WTC11 (cell line): ENCODE data around the gene SGPL1.

Experiments used
- CREB1 ChIP-seq: sonication (generic); formaldehyde crosslinking; IDR thresholded peaks from 2 replicates; pipeline ENCODE4 v1.8.0; 2023; ENCODE audit warnings: mild to moderate bottlenecking, missing genetic modification reagents
- CTCF ChIP-seq: fragments of 200-600 bp; IDR thresholded peaks from 2 replicates; pipeline ENCODE4 v1.8.0; 2022; ENCODE audit warnings: antibody characterized with exemption
- ESRRA ChIP-seq: sonication (generic); formaldehyde crosslinking; IDR thresholded peaks from 2 replicates; pipeline ENCODE4 v1.8.1; 2022; ENCODE audit warnings: mild to moderate bottlenecking, missing genetic modification reagents, borderline replicate concordance
- MAX ChIP-seq: sonication (generic); formaldehyde crosslinking; IDR thresholded peaks from 2 replicates; pipeline ENCODE4 v1.8.0; 2022; ENCODE audit warnings: mild to moderate bottlenecking, missing genetic modification reagents
- TEAD4 ChIP-seq: sonication (generic); formaldehyde crosslinking; IDR thresholded peaks from 2 replicates; pipeline ENCODE4 v1.8.0; 2022; ENCODE audit warnings: mild to moderate bottlenecking, missing genetic modification reagents
- TP53 ChIP-seq: sonication (generic); formaldehyde crosslinking; IDR thresholded peaks from 2 replicates; pipeline ENCODE4 v1.8.1; 2023; ENCODE audit warnings: mild to moderate bottlenecking, missing genetic modification reagents
- USF2 ChIP-seq: sonication (generic); formaldehyde crosslinking; IDR thresholded peaks from 2 replicates; pipeline ENCODE4 v1.8.1; 2023; ENCODE audit warnings: mild to moderate bottlenecking, missing genetic modification reagents, moderate library complexity
- ZNF138 ChIP-seq: sonication (generic); formaldehyde crosslinking; conservative IDR thresholded peaks from 2 replicates; pipeline ENCODE4 v1.8.1; 2022; ENCODE audit warnings: mild to moderate bottlenecking, moderate library complexity, missing genetic modification reagents
- ZNF317 ChIP-seq: sonication (generic); formaldehyde crosslinking; IDR thresholded peaks from 2 replicates; pipeline ENCODE4 v1.8.1; 2023; ENCODE audit warnings: low read depth, mild to moderate bottlenecking, moderate library complexity, missing genetic modification reagents, borderline replicate concordance
- ZNF425 ChIP-seq: fragments of 250-450 bp; sonication (Bioruptor Pico); conservative IDR thresholded peaks from 2 replicates; pipeline ENCODE4 v1.9.0; 2021; ENCODE audit warnings: mild to moderate bottlenecking
- TF ChIP-seq, protein P1 (sequence below): sonication (generic); formaldehyde crosslinking; IDR thresholded peaks from 2 replicates; pipeline ENCODE4 v1.8.1; 2022; ENCODE audit warnings: low read depth, missing genetic modification reagents, borderline replicate concordance

GRCh38 chr10:70832221-70832620, 16.5 kb downstream of the SGPL1 start:
- no peak for TF ChIP-seq ZNF317 (CRISPR knock-in tag)
- no peak for TF ChIP-seq CTCF
- TF ChIP-seq ZNF138 (CRISPR knock-in tag) = no peak
- no peak for TF ChIP-seq ESRRA (CRISPR knock-in tag)
- no peak for TF ChIP-seq MAX
- TF ChIP-seq, protein P1, sequence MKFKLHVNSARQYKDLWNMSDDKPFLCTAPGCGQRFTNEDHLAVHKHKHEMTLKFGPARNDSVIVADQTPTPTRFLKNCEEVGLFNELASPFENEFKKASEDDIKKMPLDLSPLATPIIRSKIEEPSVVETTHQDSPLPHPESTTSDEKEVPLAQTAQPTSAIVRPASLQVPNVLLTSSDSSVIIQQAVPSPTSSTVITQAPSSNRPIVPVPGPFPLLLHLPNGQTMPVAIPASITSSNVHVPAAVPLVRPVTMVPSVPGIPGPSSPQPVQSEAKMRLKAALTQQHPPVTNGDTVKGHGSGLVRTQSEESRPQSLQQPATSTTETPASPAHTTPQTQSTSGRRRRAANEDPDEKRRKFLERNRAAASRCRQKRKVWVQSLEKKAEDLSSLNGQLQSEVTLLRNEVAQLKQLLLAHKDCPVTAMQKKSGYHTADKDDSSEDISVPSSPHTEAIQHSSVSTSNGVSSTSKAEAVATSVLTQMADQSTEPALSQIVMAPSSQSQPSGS (CRISPR knock-in tag) = no peak
- TF ChIP-seq TP53 (CRISPR knock-in tag) = no peak
- TF ChIP-seq CREB1 = no peak
- no peak for TF ChIP-seq ZNF425 (CRISPR knock-in tag)
- no peak for TF ChIP-seq USF2 (CRISPR knock-in tag)
- TF ChIP-seq TEAD4 = no peak
